B cell (primary cell): ENCODE data around the gene RGL3. TPM values are rescaled to one million over a fixed set of nuclear protein-coding genes. Genes with fewer than 3 reads are reported as not detected.

Experiments
- ATAC-seq: fragments of 200-7000 bp; cut with Tn5 transposase; one replicate; pipeline ENCODE4 v1.10.0; 2021; ENCODE audit warnings: low read depth, mild to moderate bottlenecking, moderate number of reproducible peaks, moderate library complexity
- CTCF ChIA-PET: fragments of 350-600 bp; sonication (Branson Sonifier 250); formaldehyde crosslinking; loops from one replicate; lab custom pipeline; 2021; ENCODE audit warnings: antibody characterized with exemption, inconsistent platforms; lab: Charles Lee
- POLR2A ChIA-PET: fragments of 350-600 bp; sonication (Branson Sonifier 250); formaldehyde crosslinking; loops from one replicate; lab custom pipeline; 2021; ENCODE audit warnings: antibody characterized with exemption; lab: Charles Lee
- DNase-seq: peaks from one replicate; pipeline ENCODE4 v3.0.0; 2013
- H2AFZ ChIP-seq: 2 replicates; pipeline ENCODE4 v1.6.1; 2012; ENCODE audit warnings: mild to moderate bottlenecking, low read depth, low read length; ENCODE audit not compliant: insufficient read depth, poor library complexity, severe bottlenecking
- H3K27ac ChIP-seq, 2 donors: 1 replicate in 1 of 2; 2 replicates in 1 of 2; pipeline ENCODE4 v1.5.1; 2012 to 2013; ENCODE audit warnings: low read length in 2 of 2, mild to moderate bottlenecking in 2 of 2, moderate library complexity in 1 of 2
- H3K27me3 ChIP-seq, 4 experiments: fragments of 200-600 bp in 1 of 4; sonication (generic) in 1 of 4; replicated peaks in 1 of 4; 1 replicate in 2 of 4; 2 replicates in 2 of 4; pipeline versions ENCODE4 v1.6.1 to v1.7.0; 2013 to 2016; ENCODE audit warnings: low read length in 3 of 4, mild to moderate bottlenecking in 2 of 4, mixed read lengths in 1 of 4, moderate library complexity in 1 of 4; ENCODE audit not compliant: insufficient read depth in 4 of 4, control insufficient read depth in 3 of 4; ENCODE audit errors: control extremely low read depth in 1 of 4
- H3K36me3 ChIP-seq, 2 experiments: replicated peaks in 1 of 2; 1 replicate in 1 of 2; 2 replicates in 1 of 2; pipeline versions ENCODE4 v1.6.1 to v1.7.1; 2013; ENCODE audit warnings: low read length in 1 of 2; ENCODE audit not compliant: insufficient read depth in 2 of 2, control insufficient read depth in 1 of 2; ENCODE audit errors: control extremely low read depth in 1 of 2, extremely low read depth in 1 of 2
- H3K4me1 ChIP-seq, 2 donors: fragments of 200-600 bp in 1 of 2; sonication (generic) in 1 of 2; 1 replicate in 1 of 2; 2 replicates in 1 of 2; pipeline versions ENCODE4 v1.5.1 to v1.6.1; 2013 to 2017; ENCODE audit warnings: low read length in 2 of 2; ENCODE audit not compliant: control insufficient read depth in 2 of 2, insufficient read depth in 2 of 2
- H3K4me2 ChIP-seq: replicated peaks from 2 replicates; pipeline ENCODE3; 2012; ENCODE audit warnings: mild to moderate bottlenecking, low read depth, low read length; ENCODE audit not compliant: poor library complexity, severe bottlenecking
- H3K4me3 ChIP-seq, 5 experiments: fragments of 200-600 bp in 1 of 5; sonication (generic) in 1 of 5; 1 replicate in 3 of 5; 2 replicates in 2 of 5; pipeline versions ENCODE4 v1.5.1 to v1.7.0; 2011 to 2016; ENCODE audit warnings: low read length in 4 of 5, mild to moderate bottlenecking in 4 of 5, low read depth in 2 of 5, control low read depth in 1 of 5, moderate library complexity in 1 of 5; ENCODE audit not compliant: insufficient read depth in 1 of 5; ENCODE audit errors: control extremely low read depth in 1 of 5, extremely low read depth in 1 of 5
- H3K79me2 ChIP-seq: fragments of 200-600 bp; sonication (generic); one replicate; pipeline ENCODE4 v1.6.0; 2016; ENCODE audit warnings: low read length; ENCODE audit not compliant: control insufficient read depth, insufficient read depth
- H3K9ac ChIP-seq: fragments of 200-600 bp; sonication (generic); 2 replicates; pipeline ENCODE4 v1.6.1; 2017; ENCODE audit warnings: mild to moderate bottlenecking, low read length, moderate library complexity
- H3K9me3 ChIP-seq, 3 donors: one replicate each; pipeline versions ENCODE4 v1.6.1 to v1.7.1; 2013; ENCODE audit warnings: low read length in 2 of 3; ENCODE audit not compliant: control insufficient read depth in 2 of 3, insufficient read depth in 1 of 3; ENCODE audit errors: control extremely low read depth in 1 of 3
- H4K20me1 ChIP-seq: 2 replicates; pipeline ENCODE4 v1.6.0; 2012; ENCODE audit warnings: mild to moderate bottlenecking, low read length; ENCODE audit not compliant: insufficient read depth, control insufficient read depth, poor library complexity, severe bottlenecking
- H3K27ac Mint-ChIP-seq: one replicate; pipeline ENCODE4 v1.8.0; 2021; ENCODE audit warnings: mixed read lengths
- H3K27me3 Mint-ChIP-seq: one replicate; pipeline ENCODE4 v1.8.0; 2021; ENCODE audit warnings: mixed read lengths
- H3K4me1 Mint-ChIP-seq: one replicate; pipeline ENCODE4 v1.8.0; 2021; ENCODE audit warnings: mixed read lengths
- H3K4me3 Mint-ChIP-seq: one replicate; pipeline ENCODE4 v1.8.0; 2021; ENCODE audit warnings: mixed read lengths
- H3K9me3 Mint-ChIP-seq: one replicate; pipeline ENCODE4 v1.8.0; 2022; ENCODE audit warnings: mixed read lengths; ENCODE audit not compliant: insufficient read depth
- CTCF ChIP-seq: fragments of 200-600 bp; IDR thresholded peaks from one replicate; pipeline ENCODE4 v1.8.0; 2022; ENCODE audit warnings: antibody characterized with exemption, mild to moderate bottlenecking
- EZH2 ChIP-seq: IDR thresholded peaks from 2 replicates; pipeline ENCODE4 v1.6.1; 2012; ENCODE audit warnings: borderline replicate concordance, low read depth, mild to moderate bottlenecking, moderate library complexity, low read length; ENCODE audit not compliant: insufficient read depth, poor library complexity, severe bottlenecking
- WGBS: methylation state at CpG from one replicate; pipeline ENCODE4 v1.1.5; 2013; ENCODE audit warnings: missing lambda C conversion rate; ENCODE audit not compliant: insufficient coverage; 5-methylcytosine and 5-hydroxymethylcytosine counted together
- intact Hi-C: fragments of 100-400 bp; cut with micrococcal nuclease; formaldehyde crosslinking; loops from one replicate; pipeline ENCODE4 v1.10.0; 2022
- polyA plus RNA-seq: library from polyadenylated mRNA; depleted of rRNA; stranded (reverse); fragments of >200 nt; gene quantifications from 2 replicates; pipeline ENCODE4 v1.2.3, GENCODE V29; 2012
- total RNA-seq, 2 donors: library from RNA; stranded (reverse); fragments of 120-200 nt in 1 of 2; gene quantifications; 1 replicate in 1 of 2; 2 replicates in 1 of 2; pipeline versions ENCODE4 v1.2.3 to v1.2.4, GENCODE V29; 2013 to 2022

The RGL3 gene
- total and polyA plus RNA-seq, 2 donors (not counting 1 experiment from before 2014, with no cell fraction given), result 0.54 to 2.8 TPM

GRCh38 chr19:11359421-11359820, 59.7 kb downstream of the RGL3 start:
- Histone ChIP-seq H3K79me2 (no peaks in the 10 kb centered on the region), H4K20me1 (no peaks in the 10 kb centered on the region), H3K4me3 (no peak overlapping the region), H3K4me2 (no peak overlapping the region), H2AFZ (no peak overlapping the region), H3K9ac (no peak overlapping the region), H3K36me3 (no peaks in the 10 kb centered on the region), H3K4me1 (peaks cover 4 to 7% of the 10 kb centered on the region in 2 donors), H3K9me3 (peaks cover 0 to 12% (median 0%) of the 10 kb centered on the region in 3 donors), H3K27me3 (peaks cover 0 to 11% (median 4%) of the 10 kb centered on the region in 4 experiments), H3K27ac (no peak overlapping the region)
- Mint-ChIP-seq H3K4me1 (peaks cover 13% of the 10 kb centered on the region), H3K27me3 (peaks cover 11% of the 10 kb centered on the region), H3K27ac (no peak overlapping the region), H3K4me3 (no peak overlapping the region), H3K9me3 (no peaks in the 10 kb centered on the region)
- ATAC-seq (no peak), DNase-seq (no peak)
- WGBS, result 98% methylated on average over 10 of the region's 11 CpGs
- ChIA-PET POLR2A (no interaction called here), CTCF (no interaction called here)
- TF ChIP-seq EZH2 (no peak), CTCF (no peak)
- intact Hi-C loops, result no loop called here

GRCh38 chr19:11356676-11357550, 62.2 kb downstream of the RGL3 start:
- intact Hi-C loops, result no loop called here
- no peaks in the 10 kb centered on the region for H3K9me3 Mint-ChIP-seq
- 90% methylated on average over 8 of the region's 11 CpGs for WGBS
- Histone ChIP-seq H3K27me3 (peaks cover 0 to 11% (median 4%) of the 10 kb centered on the region in 4 experiments), H2AFZ (no peak overlapping the region), H3K4me2 (no peak overlapping the region), H3K79me2 (no peaks in the 10 kb centered on the region), H3K36me3 (no peaks in the 10 kb centered on the region), H3K4me1 (peaks cover 4 to 7% of the 10 kb centered on the region in 2 donors), H3K27ac (no peak overlapping the region), H3K4me3 (no peak overlapping the region), H3K9me3 (peaks cover 0 to 12% (median 0%) of the 10 kb centered on the region in 3 donors), H3K9ac (no peak overlapping the region), H4K20me1 (no peaks in the 10 kb centered on the region)
- H3K27ac Mint-ChIP-seq, result no peak overlapping the region
- peaks cover 13% of the 10 kb centered on the region for H3K27me3 Mint-ChIP-seq
- H3K4me1 Mint-ChIP-seq, result peaks cover 15% of the 10 kb centered on the region
- ChIA-PET POLR2A (no interaction called here), CTCF (no interaction called here)
- no peak for DNase-seq
- TF ChIP-seq CTCF, result no peak
- no peak for TF ChIP-seq EZH2
- no peak for ATAC-seq
- no peak overlapping the region for H3K4me3 Mint-ChIP-seq
